Measurements from ENCODE around the gene GNAT1. TPM values are rescaled to one million over a fixed set of nuclear protein-coding genes. Genes with fewer than 3 reads are reported as not detected.

GNAT1 gene
- total and polyA plus RNA-seq, 2 of the 13 experiments (the other 11 are each of a cell fraction or from before 2014, with no cell fraction given) = 0.15 TPM; not detected in 1

DNA sequence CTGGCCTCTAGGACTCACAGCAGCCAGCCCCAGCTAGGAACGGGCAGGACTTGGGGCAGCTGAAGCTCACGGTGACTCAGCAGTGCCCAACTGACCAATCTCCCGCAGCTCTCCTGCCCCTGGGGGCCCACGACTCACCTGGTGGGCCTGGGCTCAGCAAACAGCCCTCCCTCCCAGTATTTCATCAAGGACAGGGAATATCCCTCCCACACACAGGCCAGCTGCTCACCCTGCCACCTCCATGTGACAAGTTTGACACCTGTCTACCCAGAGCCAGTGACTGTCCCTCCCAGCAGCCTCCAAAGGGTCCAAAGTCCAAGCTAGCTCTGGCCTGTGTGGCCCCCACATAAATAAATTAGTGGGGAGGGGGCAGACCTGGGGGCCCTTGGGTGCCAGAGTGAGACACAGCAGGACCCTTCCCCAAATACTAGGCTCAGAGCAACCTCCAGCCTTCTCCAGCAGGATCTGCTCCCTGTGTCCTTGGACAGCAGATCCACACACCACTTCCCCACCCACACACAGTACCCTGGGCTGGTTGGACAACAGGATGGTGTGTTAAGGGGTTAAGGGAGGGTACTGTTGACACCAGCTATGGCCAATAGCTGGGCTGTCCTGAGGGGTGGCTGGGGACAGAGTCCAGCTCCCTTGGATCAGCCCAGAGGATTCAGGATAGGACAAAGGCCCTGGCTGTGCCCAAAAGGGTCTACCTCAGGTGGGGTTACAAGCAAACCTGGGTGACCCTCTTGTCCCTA, 4.3 kb downstream of the GNAT1 start (continued):
- TF ChIP-seq KLF12 (CRISPR knock-in tag; IDR thresholded peaks at IDR 0.05; ENCODE audit: borderline replicate concordance) = no peak
- TF ChIP-seq NR2C2 (CRISPR knock-in tag; IDR thresholded peaks at IDR 0.05; ENCODE audit: borderline replicate concordance) = peak; percentile 75
- no peak for TF ChIP-seq KAT7 (CRISPR knock-in tag; IDR thresholded peaks at IDR 0.05; ENCODE audit: borderline replicate concordance)
- no peak for TF ChIP-seq MBD4 (IDR thresholded peaks at IDR 0.05; ENCODE audit: borderline replicate concordance, low read length)
- TF ChIP-seq THYN1 (CRISPR knock-in tag; IDR thresholded peaks at IDR 0.05; ENCODE audit: borderline replicate concordance, low read depth) = no peak
- no peak; the same call in 1 of the 2 replicates for TF ChIP-seq REXO4 (CRISPR knock-in tag; IDR thresholded peaks at IDR 0.05; ENCODE audit: borderline replicate concordance)
- no peak; the same call in 1 of the 2 replicates for TF ChIP-seq ZNF850 (CRISPR knock-in tag; conservative IDR thresholded peaks at IDR 0.05)
- TF ChIP-seq, protein P1, sequence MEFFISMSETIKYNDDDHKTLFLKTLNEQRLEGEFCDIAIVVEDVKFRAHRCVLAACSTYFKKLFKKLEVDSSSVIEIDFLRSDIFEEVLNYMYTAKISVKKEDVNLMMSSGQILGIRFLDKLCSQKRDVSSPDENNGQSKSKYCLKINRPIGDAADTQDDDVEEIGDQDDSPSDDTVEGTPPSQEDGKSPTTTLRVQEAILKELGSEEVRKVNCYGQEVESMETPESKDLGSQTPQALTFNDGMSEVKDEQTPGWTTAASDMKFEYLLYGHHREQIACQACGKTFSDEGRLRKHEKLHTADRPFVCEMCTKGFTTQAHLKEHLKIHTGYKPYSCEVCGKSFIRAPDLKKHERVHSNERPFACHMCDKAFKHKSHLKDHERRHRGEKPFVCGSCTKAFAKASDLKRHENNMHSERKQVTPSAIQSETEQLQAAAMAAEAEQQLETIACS (CRISPR knock-in tag; IDR thresholded peaks at IDR 0.05) = no peak
- TF ChIP-seq ZNF572 (CRISPR knock-in tag; IDR thresholded peaks at IDR 0.05) = no peak
- TF ChIP-seq, protein P2, sequence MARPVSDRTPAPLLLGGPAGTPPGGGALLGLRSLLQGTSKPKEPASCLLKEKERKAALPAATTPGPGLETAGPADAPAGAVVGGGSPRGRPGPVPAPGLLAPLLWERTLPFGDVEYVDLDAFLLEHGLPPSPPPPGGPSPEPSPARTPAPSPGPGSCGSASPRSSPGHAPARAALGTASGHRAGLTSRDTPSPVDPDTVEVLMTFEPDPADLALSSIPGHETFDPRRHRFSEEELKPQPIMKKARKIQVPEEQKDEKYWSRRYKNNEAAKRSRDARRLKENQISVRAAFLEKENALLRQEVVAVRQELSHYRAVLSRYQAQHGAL (CRISPR knock-in tag; IDR thresholded peaks at IDR 0.05; ENCODE audit: not compliant biosample characterization) = no peak
- TF ChIP-seq JUNB (CRISPR knock-in tag; IDR thresholded peaks at IDR 0.05; ENCODE audit: borderline replicate concordance) = peak; percentile 61; the same call in 1 of the 2 replicates
- TF ChIP-seq, protein P3, sequence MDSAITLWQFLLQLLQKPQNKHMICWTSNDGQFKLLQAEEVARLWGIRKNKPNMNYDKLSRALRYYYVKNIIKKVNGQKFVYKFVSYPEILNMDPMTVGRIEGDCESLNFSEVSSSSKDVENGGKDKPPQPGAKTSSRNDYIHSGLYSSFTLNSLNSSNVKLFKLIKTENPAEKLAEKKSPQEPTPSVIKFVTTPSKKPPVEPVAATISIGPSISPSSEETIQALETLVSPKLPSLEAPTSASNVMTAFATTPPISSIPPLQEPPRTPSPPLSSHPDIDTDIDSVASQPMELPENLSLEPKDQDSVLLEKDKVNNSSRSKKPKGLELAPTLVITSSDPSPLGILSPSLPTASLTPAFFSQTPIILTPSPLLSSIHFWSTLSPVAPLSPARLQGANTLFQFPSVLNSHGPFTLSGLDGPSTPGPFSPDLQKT (CRISPR knock-in tag; IDR thresholded peaks at IDR 0.05; ENCODE audit: borderline replicate concordance) = no peak
- TF ChIP-seq ZNF143 (CRISPR knock-in tag; IDR thresholded peaks at IDR 0.05) = no peak; the same call in none of the 2 replicates
- no peak for TF ChIP-seq ADNP (CRISPR knock-in tag; IDR thresholded peaks at IDR 0.05)
- TF ChIP-seq, protein P4, sequence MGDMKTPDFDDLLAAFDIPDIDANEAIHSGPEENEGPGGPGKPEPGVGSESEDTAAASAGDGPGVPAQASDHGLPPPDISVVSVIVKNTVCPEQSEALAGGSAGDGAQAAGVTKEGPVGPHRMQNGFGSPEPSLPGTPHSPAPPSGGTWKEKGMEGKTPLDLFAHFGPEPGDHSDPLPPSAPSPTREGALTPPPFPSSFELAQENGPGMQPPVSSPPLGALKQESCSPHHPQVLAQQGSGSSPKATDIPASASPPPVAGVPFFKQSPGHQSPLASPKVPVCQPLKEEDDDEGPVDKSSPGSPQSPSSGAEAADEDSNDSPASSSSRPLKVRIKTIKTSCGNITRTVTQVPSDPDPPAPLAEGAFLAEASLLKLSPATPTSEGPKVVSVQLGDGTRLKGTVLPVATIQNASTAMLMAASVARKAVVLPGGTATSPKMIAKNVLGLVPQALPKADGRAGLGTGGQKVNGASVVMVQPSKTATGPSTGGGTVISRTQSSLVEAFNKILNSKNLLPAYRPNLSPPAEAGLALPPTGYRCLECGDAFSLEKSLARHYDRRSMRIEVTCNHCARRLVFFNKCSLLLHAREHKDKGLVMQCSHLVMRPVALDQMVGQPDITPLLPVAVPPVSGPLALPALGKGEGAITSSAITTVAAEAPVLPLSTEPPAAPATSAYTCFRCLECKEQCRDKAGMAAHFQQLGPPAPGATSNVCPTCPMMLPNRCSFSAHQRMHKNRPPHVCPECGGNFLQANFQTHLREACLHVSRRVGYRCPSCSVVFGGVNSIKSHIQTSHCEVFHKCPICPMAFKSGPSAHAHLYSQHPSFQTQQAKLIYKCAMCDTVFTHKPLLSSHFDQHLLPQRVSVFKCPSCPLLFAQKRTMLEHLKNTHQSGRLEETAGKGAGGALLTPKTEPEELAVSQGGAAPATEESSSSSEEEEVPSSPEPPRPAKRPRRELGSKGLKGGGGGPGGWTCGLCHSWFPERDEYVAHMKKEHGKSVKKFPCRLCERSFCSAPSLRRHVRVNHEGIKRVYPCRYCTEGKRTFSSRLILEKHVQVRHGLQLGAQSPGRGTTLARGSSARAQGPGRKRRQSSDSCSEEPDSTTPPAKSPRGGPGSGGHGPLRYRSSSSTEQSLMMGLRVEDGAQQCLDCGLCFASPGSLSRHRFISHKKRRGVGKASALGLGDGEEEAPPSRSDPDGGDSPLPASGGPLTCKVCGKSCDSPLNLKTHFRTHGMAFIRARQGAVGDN (CRISPR knock-in tag; IDR thresholded peaks at IDR 0.05) = peak; percentile 97
- TF ChIP-seq, protein P5, sequence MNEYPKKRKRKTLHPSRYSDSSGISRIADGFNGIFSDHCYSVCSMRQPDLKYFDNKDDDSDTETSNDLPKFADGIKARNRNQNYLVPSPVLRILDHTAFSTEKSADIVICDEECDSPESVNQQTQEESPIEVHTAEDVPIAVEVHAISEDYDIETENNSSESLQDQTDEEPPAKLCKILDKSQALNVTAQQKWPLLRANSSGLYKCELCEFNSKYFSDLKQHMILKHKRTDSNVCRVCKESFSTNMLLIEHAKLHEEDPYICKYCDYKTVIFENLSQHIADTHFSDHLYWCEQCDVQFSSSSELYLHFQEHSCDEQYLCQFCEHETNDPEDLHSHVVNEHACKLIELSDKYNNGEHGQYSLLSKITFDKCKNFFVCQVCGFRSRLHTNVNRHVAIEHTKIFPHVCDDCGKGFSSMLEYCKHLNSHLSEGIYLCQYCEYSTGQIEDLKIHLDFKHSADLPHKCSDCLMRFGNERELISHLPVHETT (CRISPR knock-in tag; conservative IDR thresholded peaks at IDR 0.05) = no peak; the same call in 1 of the 2 replicates
- TF ChIP-seq, protein P6, sequence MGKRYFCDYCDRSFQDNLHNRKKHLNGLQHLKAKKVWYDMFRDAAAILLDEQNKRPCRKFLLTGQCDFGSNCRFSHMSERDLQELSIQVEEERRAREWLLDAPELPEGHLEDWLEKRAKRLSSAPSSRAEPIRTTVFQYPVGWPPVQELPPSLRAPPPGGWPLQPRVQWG (CRISPR knock-in tag; IDR thresholded peaks at IDR 0.05; ENCODE audit: borderline replicate concordance, low read depth) = no peak
- TF ChIP-seq ZNF879 (CRISPR knock-in tag; IDR thresholded peaks at IDR 0.05) = no peak
- peak; percentile 81; the same call in 1 of the 2 replicates for TF ChIP-seq ZNF724P (CRISPR knock-in tag; IDR thresholded peaks at IDR 0.05; ENCODE audit: borderline replicate concordance)
- no peak for TF ChIP-seq KAT2B (IDR thresholded peaks at IDR 0.05; ENCODE audit: borderline replicate concordance, low read depth, low read length)

All from HepG2 (cell line).